ENCODE results near the gene RYR3. TPM values are rescaled to one million over a fixed set of nuclear protein-coding genes. Genes with fewer than 3 reads are reported as not detected.
A peak's percentile ranks its signal among the peaks of the same experiment; 100 is the strongest.

The RYR3 gene
- total and polyA plus RNA-seq, 7 experiments from 2014 or later: 0.10 to 5.3 (median 1.2) TPM; not detected in 3

GRCh38 chr15:33547876-33548275 lies 237.1 kb downstream of the RYR3 start:
- H3K4me1 ChIP-seq (ENCODE audit: control insufficient read depth in 2 of 2, insufficient read depth in 2 of 2, low read length in 2 of 2): no peaks in the 10 kb centered on the region
- no peaks in the 10 kb centered on the region for H3K4me1 Mint-ChIP-seq
- peaks cover 0 to 32% (median 16%) of the 10 kb centered on the region in 5 donors for H3K27me3 Mint-ChIP-seq
- peaks cover 0 to 9% (median 0%) of the 10 kb centered on the region in 11 donors for H3K9me3 Mint-ChIP-seq
- no peaks in the 10 kb centered on the region for H3K27me3 ChIP-seq (ENCODE audit: control insufficient read depth in 2 of 2, insufficient read depth in 2 of 2, low read length in 2 of 2)
- H3K36me3 ChIP-seq (ENCODE audit: control insufficient read depth in 2 of 3, insufficient read depth in 3 of 3, low read length in 3 of 3): no peaks in the 10 kb centered on the region
- no peak overlapping the region for H3K27ac Mint-ChIP-seq
- DNase-seq (peak in 1 of 9 donors; percentile 20), ATAC-seq (no peak)
- no peaks in the 10 kb centered on the region for H3K36me3 Mint-ChIP-seq
- ChIA-PET POLR2A (no interaction called here), CTCF (no interaction called here)
- intact Hi-C loops (cut with micrococcal nuclease): no loop called here
- no peak overlapping the region for H3K4me3 ChIP-seq (ENCODE audit: low read length)
- H3K9me3 ChIP-seq (ENCODE audit: control insufficient read depth in 2 of 3, low read length in 3 of 3): no peaks in the 10 kb centered on the region
- H3K27ac ChIP-seq (ENCODE audit: low read depth, low read length): no peak overlapping the region
- no peak overlapping the region for H3K4me3 Mint-ChIP-seq

- intact Hi-C loops (cut with micrococcal nuclease): no loop called here
- no peak for ATAC-seq
Measured at GRCh38 chr15:33551860-33552259, 241.1 kb downstream of the RYR3 start.

GRCh38 chr15:33553157-33553556 lies 242.4 kb downstream of the RYR3 start:
- ATAC-seq (no peak), DNase-seq (no peak)
- Mint-ChIP-seq H3K27me3 (peaks cover 0 to 13% (median 4%) of the 10 kb centered on the region in 5 donors), H3K9me3 (peaks cover 0 to 13% (median 0%) of the 10 kb centered on the region in 11 donors), H3K36me3 (no peaks in the 10 kb centered on the region), H3K4me3 (no peak overlapping the region), H3K27ac (no peak overlapping the region), H3K4me1 (no peaks in the 10 kb centered on the region)
- H3K9me3 ChIP-seq (ENCODE audit: control insufficient read depth in 2 of 3, low read length in 3 of 3): no peaks in the 10 kb centered on the region
- H3K27ac ChIP-seq (ENCODE audit: low read depth, low read length): no peak overlapping the region
- H3K36me3 ChIP-seq (ENCODE audit: control insufficient read depth in 2 of 3, insufficient read depth in 3 of 3, low read length in 3 of 3): no peaks in the 10 kb centered on the region
- intact Hi-C loops (cut with micrococcal nuclease): no loop called here
- ChIA-PET POLR2A (no interaction called here), CTCF (no interaction called here)
- no peaks in the 10 kb centered on the region for H3K27me3 ChIP-seq (ENCODE audit: control insufficient read depth in 2 of 2, insufficient read depth in 2 of 2, low read length in 2 of 2)
- no peaks in the 10 kb centered on the region for H3K4me1 ChIP-seq (ENCODE audit: control insufficient read depth in 2 of 2, insufficient read depth in 2 of 2, low read length in 2 of 2)
- H3K4me3 ChIP-seq (ENCODE audit: low read length): no peak overlapping the region

More at GRCh38 chr15:33551860-33552259, 241.1 kb downstream of the RYR3 start:
- no peak for DNase-seq
- Histone ChIP-seq H3K4me3 (ENCODE audit: low read length) (no peak overlapping the region), H3K9me3 (ENCODE audit: control insufficient read depth in 2 of 3, low read length in 3 of 3) (no peaks in the 10 kb centered on the region), H3K36me3 (ENCODE audit: control insufficient read depth in 2 of 3, insufficient read depth in 3 of 3, low read length in 3 of 3) (no peaks in the 10 kb centered on the region), H3K27me3 (ENCODE audit: control insufficient read depth in 2 of 2, insufficient read depth in 2 of 2, low read length in 2 of 2) (no peaks in the 10 kb centered on the region), H3K27ac (ENCODE audit: low read depth, low read length) (no peak overlapping the region), H3K4me1 (ENCODE audit: control insufficient read depth in 2 of 2, insufficient read depth in 2 of 2, low read length in 2 of 2) (no peaks in the 10 kb centered on the region)
- Mint-ChIP-seq H3K27me3 (peaks cover 0 to 13% (median 4%) of the 10 kb centered on the region in 5 donors), H3K9me3 (peaks cover 0 to 13% (median 0%) of the 10 kb centered on the region in 11 donors), H3K27ac (no peak overlapping the region), H3K4me3 (no peak overlapping the region), H3K36me3 (no peaks in the 10 kb centered on the region), H3K4me1 (no peaks in the 10 kb centered on the region)
- CTCF ChIA-PET: no interaction called here
- POLR2A ChIA-PET: no interaction called here

- ChIA-PET POLR2A (no interaction called here), CTCF (no interaction called here)
- no peak overlapping the region for H3K27ac ChIP-seq (ENCODE audit: low read depth, low read length)
- no peaks in the 10 kb centered on the region for H3K4me1 ChIP-seq (ENCODE audit: control insufficient read depth in 2 of 2, insufficient read depth in 2 of 2, low read length in 2 of 2)
- H3K4me3 ChIP-seq (ENCODE audit: low read length): no peak overlapping the region
- Mint-ChIP-seq H3K27ac (no peak overlapping the region), H3K9me3 (peaks cover 0 to 5% (median 0%) of the 10 kb centered on the region in 11 donors), H3K36me3 (no peaks in the 10 kb centered on the region), H3K27me3 (peaks cover 0 to 30% (median 19%) of the 10 kb centered on the region in 5 donors), H3K4me1 (no peaks in the 10 kb centered on the region), H3K4me3 (no peak overlapping the region)
- H3K36me3 ChIP-seq (ENCODE audit: control insufficient read depth in 2 of 3, insufficient read depth in 3 of 3, low read length in 3 of 3): no peaks in the 10 kb centered on the region
- no peaks in the 10 kb centered on the region for H3K27me3 ChIP-seq (ENCODE audit: control insufficient read depth in 2 of 2, insufficient read depth in 2 of 2, low read length in 2 of 2)
- DNase-seq (no peak), ATAC-seq (no peak)
- H3K9me3 ChIP-seq (ENCODE audit: control insufficient read depth in 2 of 3, low read length in 3 of 3): no peaks in the 10 kb centered on the region
- intact Hi-C loops (cut with micrococcal nuclease): no loop called here
Measured at GRCh38 chr15:33559207-33559890, 248.6 kb downstream of the RYR3 start.

- H3K4me3 ChIP-seq (ENCODE audit: low read length): no peak overlapping the region
- DNase-seq: no peak
- POLR2A ChIA-PET: no interaction called here
- H3K36me3 Mint-ChIP-seq: no peaks in the 10 kb centered on the region
- intact Hi-C loops (cut with micrococcal nuclease): no loop called here
- H3K4me1 ChIP-seq (ENCODE audit: control insufficient read depth in 2 of 2, insufficient read depth in 2 of 2, low read length in 2 of 2): no peaks in the 10 kb centered on the region
- CTCF ChIA-PET: no interaction called here
- H3K9me3 ChIP-seq (ENCODE audit: control insufficient read depth in 2 of 3, low read length in 3 of 3): no peaks in the 10 kb centered on the region
- no peak overlapping the region for H3K27ac ChIP-seq (ENCODE audit: low read depth, low read length)
- H3K27ac Mint-ChIP-seq: no peak overlapping the region
- H3K36me3 ChIP-seq (ENCODE audit: control insufficient read depth in 2 of 3, insufficient read depth in 3 of 3, low read length in 3 of 3): no peaks in the 10 kb centered on the region
- no peaks in the 10 kb centered on the region for H3K27me3 ChIP-seq (ENCODE audit: control insufficient read depth in 2 of 2, insufficient read depth in 2 of 2, low read length in 2 of 2)
- no peak for ATAC-seq
- peaks cover 0 to 12% (median 0%) of the 10 kb centered on the region in 11 donors for H3K9me3 Mint-ChIP-seq
- peaks cover 0 to 30% (median 19%) of the 10 kb centered on the region in 5 donors for H3K27me3 Mint-ChIP-seq
- H3K4me3 Mint-ChIP-seq: no peak overlapping the region
- H3K4me1 Mint-ChIP-seq: no peaks in the 10 kb centered on the region
Measured at GRCh38 chr15:33561407-33561806, 250.6 kb downstream of the RYR3 start.

GRCh38 chr15:33561967-33562366 lies 251.2 kb downstream of the RYR3 start:
- intact Hi-C loops (cut with micrococcal nuclease): no loop called here
- Mint-ChIP-seq H3K4me3 (no peak overlapping the region), H3K36me3 (no peaks in the 10 kb centered on the region), H3K27ac (no peak overlapping the region), H3K4me1 (no peaks in the 10 kb centered on the region), H3K9me3 (peaks cover 0 to 12% (median 0%) of the 10 kb centered on the region in 11 donors), H3K27me3 (peaks cover 0 to 30% (median 16%) of the 10 kb centered on the region in 5 donors)
- no peaks in the 10 kb centered on the region for H3K27me3 ChIP-seq (ENCODE audit: control insufficient read depth in 2 of 2, insufficient read depth in 2 of 2, low read length in 2 of 2)
- no peaks in the 10 kb centered on the region for H3K9me3 ChIP-seq (ENCODE audit: control insufficient read depth in 2 of 3, low read length in 3 of 3)
- H3K36me3 ChIP-seq (ENCODE audit: control insufficient read depth in 2 of 3, insufficient read depth in 3 of 3, low read length in 3 of 3): no peaks in the 10 kb centered on the region
- no peak overlapping the region for H3K27ac ChIP-seq (ENCODE audit: low read depth, low read length)
- no peak for ATAC-seq
- no peaks in the 10 kb centered on the region for H3K4me1 ChIP-seq (ENCODE audit: control insufficient read depth in 2 of 2, insufficient read depth in 2 of 2, low read length in 2 of 2)
- POLR2A ChIA-PET: no interaction called here
- DNase-seq: no peak
- CTCF ChIA-PET: no interaction called here
- H3K4me3 ChIP-seq (ENCODE audit: low read length): no peak overlapping the region

GRCh38 chr15:33565094-33565493 lies 254.3 kb downstream of the RYR3 start:
- Mint-ChIP-seq H3K9me3 (peaks cover 0 to 12% (median 0%) of the 10 kb centered on the region in 11 donors), H3K36me3 (no peaks in the 10 kb centered on the region), H3K27me3 (peaks cover 0 to 20% (median 6%) of the 10 kb centered on the region in 5 donors), H3K4me3 (no peak overlapping the region), H3K27ac (no peak overlapping the region), H3K4me1 (no peaks in the 10 kb centered on the region)
- CTCF ChIA-PET: no interaction called here
- no peaks in the 10 kb centered on the region for H3K9me3 ChIP-seq (ENCODE audit: control insufficient read depth in 2 of 3, low read length in 3 of 3)
- no peak for ATAC-seq
- no peaks in the 10 kb centered on the region for H3K27me3 ChIP-seq (ENCODE audit: control insufficient read depth in 2 of 2, insufficient read depth in 2 of 2, low read length in 2 of 2)
- POLR2A ChIA-PET: no interaction called here
- H3K4me3 ChIP-seq (ENCODE audit: low read length): no peak overlapping the region
- DNase-seq: no peak
- H3K27ac ChIP-seq (ENCODE audit: low read depth, low read length): no peak overlapping the region
- H3K36me3 ChIP-seq (ENCODE audit: control insufficient read depth in 2 of 3, insufficient read depth in 3 of 3, low read length in 3 of 3): no peaks in the 10 kb centered on the region
- intact Hi-C loops (cut with micrococcal nuclease): no loop called here
- no peaks in the 10 kb centered on the region for H3K4me1 ChIP-seq (ENCODE audit: control insufficient read depth in 2 of 2, insufficient read depth in 2 of 2, low read length in 2 of 2)
